Kidney tubule cell (primary cell): ENCODE measurements around the gene KIFC1.

Experiments
- DNase-seq: peaks from one replicate; pipeline ENCODE4 v3.0.0-alpha.2; 2018; ENCODE audit warnings: low spot score

KIFC1 gene

DNA sequence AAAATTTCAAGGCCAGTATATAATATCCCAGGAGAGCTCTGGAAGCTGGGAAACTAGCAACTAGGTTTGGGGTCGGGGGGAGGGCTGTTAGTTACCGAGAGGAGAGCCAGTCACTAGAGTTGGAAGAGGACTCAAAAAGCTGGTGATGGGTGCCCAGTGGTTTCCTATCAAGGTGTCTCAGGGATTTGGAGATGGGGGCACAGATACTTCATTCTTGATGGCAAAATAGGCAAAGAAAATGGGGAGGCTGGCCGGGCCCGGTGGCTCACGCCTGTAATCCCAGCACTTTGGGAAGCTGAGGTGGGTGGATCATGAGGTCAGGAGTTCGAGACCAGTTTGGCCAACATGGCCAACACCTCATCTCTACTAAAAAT, 20.0 kb downstream of the KIFC1 start:
- DNase-seq, result no peak

DNA sequence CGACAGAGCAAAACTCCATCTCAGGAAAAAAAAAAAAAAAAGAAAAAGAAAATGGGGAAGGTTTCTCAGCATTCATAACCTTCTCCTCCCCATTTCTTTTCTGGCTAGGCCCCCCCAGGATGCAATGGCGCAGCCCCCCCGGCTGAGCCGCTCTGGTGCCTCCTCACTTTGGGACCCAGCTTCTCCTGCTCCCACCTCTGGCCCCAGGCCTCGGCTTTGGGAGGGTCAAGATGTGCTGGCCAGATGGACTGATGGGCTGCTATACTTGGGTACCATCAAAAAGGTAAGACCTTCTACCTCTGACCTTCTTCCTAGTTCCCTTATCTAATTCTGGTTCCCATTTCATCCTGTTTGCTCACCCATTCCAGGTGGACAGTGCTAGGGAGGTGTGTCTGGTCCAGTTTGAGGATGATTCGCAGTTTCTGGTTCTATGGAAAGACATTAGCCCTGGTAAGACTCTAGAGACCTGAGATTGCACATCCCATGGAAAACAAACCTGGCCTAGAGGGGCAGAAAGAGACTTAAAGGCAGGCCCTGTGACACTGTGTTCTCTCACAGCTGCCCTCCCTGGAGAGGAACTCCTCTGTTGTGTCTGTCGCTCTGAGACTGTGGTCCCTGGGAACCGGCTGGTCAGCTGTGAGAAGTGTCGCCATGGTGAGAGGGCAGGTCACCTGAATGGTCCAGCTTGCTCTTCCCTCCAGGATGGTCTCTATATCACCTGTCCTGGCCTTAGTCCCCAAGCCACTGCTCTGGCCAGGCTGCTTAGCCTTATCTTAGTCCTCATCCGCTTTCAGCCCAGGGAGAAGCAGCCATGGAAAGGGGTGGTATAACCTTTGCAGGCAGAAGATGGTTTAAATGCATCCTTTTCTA, 20.8 kb downstream of the KIFC1 start:
- DNase-seq, result no peak

DNA sequence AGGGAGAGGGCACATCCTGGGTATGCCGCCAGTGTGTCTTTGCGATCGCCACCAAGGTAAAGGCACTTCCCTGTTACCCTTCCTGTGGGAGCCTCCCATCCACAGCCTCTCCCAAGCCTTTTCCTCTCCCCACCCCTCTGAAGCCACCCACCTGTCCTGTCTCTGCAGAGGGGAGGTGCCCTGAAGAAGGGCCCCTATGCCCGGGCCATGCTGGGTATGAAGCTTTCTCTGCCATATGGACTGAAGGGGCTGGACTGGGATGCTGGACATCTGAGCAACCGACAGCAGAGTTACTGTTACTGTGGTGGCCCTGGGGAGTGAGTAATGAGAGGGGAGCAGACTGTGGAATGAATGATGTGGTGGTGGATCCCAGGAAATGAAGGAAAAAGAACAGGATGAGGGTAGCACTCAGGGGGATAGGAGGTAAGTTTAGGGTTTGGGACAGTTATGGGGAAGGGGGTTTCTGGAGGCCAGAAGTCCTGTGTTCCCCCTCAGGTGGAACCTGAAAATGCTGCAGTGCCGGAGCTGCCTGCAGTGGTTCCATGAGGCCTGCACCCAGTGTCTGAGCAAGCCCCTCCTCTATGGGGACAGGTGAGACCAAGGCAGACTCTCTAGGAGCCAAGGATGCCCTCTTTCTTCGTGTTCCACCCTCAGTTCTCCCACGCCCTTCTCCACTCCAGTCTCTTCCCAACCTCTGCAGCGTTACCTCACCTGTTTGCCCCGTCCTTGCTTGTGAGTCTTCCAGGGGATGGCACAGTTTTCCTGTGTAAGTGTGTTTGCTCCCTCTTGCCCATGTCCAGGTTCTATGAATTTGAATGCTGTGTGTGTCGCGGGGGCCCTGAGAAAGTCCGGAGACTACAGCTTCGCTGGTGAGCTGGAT, 21.9 kb downstream of the KIFC1 start:
- no peak for DNase-seq

DNA sequence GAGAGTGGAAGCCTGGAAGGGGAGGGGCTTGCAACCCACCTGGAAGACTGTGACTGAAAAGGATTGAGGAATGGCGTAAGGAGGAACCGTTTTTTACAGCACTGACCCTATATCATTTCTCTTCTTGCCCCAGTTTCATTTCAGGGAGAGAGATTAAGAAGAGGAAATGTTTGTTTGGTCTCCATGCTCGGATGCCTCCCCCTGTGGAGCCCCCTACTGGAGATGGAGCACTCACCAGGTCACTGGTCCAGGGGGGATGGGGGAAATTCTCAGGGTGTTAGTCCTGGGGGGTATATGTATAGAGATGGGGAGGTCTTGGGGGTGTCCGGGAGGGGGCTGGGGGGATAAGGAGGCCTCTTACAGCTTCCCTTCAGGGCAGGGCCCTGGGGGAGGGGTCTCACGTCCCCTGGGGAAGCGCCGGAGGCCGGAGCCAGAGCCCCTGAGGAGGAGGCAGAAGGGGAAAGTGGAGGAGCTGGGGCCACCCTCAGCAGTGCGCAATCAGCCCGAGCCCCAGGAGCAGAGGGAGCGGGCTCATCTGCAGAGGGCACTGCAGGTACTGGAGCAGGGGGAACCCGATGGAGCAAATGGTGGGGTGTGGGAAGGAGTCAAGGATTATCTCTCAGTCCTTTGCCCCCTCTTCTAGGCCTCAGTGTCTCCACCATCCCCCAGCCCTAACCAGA, 23.1 kb downstream of the KIFC1 start:
- DNase-seq, result peak; percentile 28

DNA sequence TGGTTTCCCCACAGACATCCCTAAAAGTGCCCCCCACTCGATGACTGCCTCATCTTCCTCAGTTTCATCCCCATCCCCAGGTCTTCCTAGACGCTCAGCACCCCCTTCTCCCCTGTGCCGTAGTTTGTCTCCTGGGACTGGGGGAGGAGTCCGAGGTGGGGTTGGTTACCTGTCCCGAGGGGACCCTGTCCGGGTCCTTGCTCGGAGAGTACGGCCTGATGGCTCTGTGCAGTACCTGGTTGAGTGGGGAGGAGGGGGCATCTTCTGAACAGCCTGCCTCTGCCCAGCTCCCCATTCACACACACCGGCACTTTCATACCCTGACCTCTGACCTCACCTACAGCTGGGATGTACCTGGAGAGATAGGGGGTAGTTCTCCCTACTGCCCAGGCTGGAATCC, 24.2 kb downstream of the KIFC1 start:
- no peak for DNase-seq

DNA sequence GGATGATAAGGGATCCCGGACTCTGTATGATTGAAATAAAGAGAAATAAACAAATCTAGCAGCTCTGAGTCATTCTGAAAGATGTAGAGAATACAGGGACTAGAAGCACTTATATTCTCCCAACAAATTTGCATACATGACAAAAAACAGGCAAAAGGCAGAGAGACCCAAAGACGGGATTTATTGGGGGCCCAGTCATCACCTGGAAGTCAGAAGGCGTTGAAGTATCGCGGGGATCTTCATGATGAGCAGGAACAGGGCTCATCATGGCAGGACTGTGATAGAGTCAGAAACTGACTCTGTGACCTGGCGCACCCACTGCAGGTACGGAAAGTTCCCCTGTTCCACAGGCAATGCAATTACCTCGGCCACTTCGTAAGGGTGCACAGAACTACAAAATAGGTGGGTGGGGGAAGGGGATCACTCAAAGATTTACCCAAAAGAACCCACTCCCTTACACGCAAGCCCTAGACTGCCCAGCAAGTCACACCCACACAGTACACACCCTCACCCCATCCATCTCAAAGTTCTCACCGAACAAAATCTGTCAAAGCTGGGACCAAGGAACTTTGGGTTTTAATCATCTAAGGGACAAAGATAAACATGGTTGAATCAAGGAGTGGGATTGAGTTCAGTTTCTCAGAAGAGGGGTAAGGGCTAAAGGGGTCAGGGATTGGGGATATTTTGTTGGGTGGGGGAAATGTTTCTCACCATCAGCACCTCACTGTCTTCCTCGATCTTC, 24.9 kb downstream of the KIFC1 start:
- DNase-seq, result no peak

DNA sequence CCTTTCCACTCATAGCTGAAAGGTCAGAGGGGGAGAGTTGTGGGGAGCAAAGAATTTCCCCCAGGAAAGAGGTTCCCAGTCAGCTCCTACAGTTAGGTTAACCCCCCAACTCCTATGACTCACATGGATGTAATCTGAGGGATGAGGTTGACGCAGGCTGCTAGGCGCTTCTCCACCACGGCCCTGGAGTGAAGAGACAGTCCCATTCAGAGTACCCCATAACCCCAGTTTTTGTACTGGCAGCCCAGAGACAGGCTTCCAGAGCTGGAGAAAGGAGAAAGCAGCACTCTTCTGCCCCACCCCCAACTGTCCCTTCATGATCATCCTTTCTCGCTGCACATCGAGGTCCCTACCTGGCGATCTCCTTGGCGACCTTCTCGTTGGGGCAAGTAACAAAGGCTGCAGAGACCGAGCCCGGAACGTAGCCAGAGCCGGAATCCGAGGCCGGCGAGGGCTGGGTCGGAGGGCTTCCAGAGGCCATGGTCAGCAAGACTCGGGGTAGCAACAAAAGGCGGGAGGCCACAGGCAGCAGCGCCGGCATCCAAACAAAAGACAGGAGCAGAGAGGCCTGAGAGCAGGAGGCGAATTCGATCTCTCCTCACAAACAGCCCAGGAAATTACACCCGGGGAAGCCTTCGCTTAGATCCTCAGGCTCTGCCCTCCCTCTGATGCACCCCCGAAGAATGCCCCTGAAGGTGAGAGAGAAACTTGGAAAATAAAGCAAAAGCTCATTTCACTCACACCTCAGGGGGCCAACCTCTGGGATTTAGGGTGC, 25.7 kb downstream of the KIFC1 start:
- peak; percentile 81 for DNase-seq

DNA sequence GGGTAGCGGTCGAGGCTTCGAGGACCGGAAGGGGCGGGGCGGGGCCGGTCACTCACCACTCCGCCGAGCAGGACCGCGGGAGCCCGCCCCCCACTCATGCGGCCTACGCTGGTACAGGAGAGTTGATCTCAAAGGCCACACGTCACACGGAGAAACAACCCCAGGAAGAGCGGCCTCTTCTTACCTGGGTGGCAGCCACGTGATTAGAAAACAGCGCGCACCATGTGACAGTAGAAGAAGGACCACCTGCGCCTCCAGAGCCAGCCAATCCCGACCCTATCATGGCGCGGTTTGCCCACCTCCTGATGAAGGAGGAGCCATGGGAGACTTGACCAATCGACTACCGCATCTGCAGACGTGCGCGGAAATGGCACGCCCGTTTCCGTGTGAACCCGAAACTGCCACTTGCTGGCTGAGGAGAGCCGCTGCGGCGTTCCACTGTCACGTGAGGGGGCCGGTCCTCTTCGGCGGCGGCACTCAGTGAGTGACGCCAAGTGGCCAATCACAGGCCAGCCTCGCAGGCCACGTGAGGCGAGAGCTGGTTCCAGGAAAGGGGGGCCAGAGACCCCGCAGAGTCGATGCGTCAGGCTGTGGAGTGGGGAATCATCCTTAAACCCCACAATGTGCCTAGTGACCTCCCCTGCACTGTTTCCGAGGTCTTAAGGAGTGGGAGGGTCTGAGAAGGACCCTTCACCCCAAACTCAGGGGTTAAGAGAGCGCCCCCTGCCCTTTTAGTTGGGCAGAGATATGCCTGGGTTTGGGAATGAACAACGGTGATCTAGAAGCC, 26.5 kb downstream of the KIFC1 start, which contains the start of gene CUTA:
TSS of gene CUTA (minus strand) at position 205 of the 787 bp plus-strand sequence. CDS start at position 98, 107 bp downstream.
- DNase-seq, result peak; percentile 100

DNA sequence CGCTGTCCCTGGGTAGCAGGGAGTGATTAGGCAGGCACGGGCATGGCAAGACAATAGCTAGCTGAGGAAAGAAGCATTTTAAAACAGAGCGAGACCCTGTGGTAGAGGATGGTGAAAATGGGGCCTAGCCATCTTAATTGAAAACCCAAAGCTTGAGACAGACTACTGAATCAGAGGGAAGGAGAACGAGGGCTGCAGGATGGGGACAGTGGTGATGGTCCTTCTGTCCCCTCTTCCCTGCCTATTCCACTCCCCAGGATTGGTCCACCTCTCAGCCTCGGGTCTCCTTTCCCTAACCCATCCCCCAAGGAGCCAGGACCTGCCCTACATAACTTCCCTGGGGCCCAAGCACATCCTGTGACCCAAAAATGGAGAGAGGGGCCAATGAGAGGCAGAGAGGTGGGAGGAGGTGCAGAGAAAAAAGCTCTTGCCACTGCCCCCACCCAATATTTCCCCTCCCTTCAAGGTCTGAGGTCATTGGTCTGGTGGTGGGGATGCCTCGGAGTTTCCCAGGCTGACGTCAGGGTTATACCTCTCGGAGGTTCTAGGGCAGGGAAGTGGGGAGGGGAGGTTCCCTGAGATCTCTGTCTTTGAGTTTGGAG, 27.2 kb downstream of the KIFC1 start:
- DNase-seq, result peak; percentile 30

DNA sequence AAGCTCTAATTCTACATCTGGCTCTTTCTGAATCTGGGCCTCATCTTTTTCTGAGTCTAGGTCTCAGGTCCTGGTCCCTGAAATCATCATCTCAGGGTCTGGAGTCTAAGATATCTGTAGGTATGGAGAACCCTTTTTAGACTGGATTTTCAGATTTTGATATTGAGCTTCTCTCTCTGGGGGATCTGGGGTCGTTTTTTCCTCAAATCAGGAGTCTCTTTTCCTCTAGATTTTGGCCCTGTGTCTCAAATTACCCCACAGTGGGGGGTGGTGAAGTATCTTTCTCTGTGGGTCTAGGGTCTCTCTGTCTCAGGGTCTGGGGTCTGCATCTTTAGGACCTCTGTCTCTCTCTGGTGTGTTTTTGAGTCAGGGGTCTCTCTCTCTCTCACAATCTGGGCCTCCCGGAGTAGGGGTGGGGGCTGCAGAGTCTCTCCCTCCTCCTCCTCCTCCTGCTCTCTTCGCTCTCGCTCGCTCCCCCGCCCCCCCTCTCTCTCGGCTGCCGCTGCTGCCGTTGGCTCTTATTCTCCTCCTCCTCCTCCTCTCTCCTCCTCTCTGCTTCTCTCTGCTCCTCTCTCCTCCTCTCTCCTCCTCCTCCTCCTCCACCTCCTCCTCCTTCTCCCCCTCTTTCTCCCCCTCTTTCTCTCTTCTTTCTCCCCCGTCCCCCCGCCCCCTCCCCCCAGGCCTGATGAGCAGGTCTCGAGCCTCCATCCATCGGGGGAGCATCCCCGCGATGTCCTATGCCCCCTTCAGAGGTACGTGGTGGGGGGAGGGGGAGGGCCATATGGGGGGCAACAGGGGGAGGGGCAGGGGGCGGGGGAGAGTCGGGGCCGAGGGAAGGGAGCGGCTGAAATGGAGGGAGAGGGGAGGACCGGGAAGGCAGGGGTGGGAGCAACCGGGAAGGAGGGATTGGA, 28.2 kb downstream of the KIFC1 start, which contains the start of gene SYNGAP1:
TSS of gene SYNGAP1 (plus strand) at position 486 of the 911 bp plus-strand sequence. CDS start at position 686, 200 bp downstream.
- DNase-seq, result no peak

DNA sequence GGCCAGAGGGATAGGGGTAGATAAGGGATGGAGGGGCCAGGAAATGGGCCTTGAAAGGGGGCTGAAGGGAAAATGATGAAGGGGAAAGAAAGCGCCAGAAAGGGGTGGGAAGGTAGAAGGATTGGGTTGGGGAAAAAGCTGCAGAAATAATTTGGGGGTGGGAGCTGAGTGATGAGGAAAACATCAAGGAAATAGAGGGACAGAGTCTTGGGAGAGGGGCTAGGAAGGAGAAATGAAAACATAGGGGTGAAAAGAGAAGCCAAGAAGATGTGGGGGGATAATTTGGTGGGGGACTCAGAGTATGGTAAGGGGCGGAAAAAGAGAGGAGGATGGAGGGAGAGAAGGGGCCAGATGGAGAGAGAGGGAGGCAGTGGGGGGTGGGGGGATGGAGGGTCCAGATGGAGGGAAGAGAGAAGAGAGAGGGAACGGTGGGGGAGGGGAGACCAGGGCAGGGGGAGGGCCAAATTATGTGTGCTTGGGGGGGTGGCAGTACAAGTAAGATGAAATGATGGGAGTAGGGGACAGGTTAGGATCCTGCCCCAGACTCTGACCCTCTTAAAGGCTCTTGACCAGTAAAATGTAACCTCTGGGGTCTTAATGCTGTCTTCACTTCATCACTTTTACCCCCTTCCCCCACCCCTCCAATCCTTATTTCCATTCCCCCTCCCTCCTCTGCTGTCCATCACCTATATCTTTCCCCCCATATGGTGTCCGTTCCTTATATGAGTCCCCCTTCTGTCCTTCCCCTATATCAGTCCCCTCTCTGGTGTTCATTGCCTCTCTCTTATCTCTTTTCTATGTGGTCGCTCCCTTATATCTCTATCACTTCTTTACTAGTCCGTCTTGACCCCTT, 29.1 kb downstream of the KIFC1 start:
- no peak for DNase-seq

DNA sequence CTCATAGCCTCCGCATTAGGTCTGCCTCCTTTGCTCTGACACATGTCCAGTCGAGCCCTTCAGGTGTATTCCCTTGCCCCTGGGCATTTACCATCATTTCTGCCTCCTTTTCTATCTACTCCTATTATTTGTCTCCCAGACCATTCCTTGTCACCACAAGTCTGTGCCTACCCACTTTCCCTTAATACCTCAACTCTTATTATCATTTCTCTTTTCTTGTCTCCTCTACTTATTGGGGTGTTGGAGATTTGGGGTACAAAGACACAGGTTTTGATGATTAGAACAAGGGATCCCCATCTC, 29.7 kb downstream of the KIFC1 start:
- DNase-seq, result no peak

DNA sequence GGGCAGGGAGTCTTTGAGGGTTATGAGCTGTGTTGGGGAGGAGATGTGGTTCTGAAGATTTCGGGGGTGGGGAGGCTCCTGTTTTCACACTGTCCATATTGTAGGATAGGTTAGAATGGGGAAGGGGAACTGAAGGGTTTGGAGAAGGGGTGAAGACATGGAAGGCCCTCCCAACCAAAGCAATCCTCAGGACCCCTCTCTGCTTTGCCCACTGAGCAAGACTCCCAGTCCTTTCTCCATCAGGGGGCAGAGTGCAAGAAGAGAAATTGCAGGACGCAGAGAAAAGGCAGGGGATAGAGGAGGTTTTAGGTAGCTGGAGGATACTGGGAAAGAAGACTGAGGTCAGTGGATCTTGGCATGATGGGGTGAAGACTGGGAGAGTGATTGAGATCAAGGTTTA, 32.2 kb downstream of the KIFC1 start:
- DNase-seq, result no peak

DNA sequence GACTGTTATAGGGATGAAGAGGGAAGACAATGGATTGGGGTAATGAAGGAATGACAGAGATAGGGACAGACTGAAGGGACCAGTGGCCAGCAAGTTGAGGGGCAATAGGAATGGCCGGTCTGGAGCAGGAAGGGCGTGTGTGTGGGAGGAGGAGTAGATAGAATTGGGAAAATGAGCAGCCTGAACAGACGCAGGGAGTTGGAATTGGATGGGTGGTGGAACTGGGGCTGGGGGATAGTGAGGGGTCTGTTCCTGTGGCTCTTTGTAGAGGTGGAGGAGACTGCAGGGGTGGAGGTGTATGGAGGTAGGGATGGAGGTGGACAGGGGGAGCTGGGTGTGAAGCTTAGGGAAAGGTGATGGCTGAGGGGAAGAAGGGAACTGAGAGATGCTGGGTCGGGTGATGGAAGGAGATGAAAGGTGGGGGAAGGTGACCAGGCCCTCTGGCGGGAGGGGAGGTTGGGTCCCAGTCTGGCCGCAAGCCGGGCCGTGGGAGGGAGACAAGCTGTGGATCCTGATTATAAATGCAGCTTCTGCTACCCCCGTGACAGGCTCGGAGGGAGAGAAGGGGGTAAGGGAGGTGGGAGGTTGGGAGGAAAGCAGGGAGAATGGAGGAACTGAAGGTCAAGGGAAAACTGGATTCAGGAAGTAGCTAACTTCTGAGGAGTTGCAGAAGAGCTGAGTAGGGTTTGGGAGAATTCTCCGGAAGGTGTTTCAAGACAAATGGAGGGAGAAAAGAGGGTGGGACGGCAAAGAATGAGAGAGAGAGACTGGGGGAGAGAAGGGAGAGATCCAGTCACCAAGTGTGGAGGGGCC, 33.4 kb downstream of the KIFC1 start:
- no peak for DNase-seq

DNA sequence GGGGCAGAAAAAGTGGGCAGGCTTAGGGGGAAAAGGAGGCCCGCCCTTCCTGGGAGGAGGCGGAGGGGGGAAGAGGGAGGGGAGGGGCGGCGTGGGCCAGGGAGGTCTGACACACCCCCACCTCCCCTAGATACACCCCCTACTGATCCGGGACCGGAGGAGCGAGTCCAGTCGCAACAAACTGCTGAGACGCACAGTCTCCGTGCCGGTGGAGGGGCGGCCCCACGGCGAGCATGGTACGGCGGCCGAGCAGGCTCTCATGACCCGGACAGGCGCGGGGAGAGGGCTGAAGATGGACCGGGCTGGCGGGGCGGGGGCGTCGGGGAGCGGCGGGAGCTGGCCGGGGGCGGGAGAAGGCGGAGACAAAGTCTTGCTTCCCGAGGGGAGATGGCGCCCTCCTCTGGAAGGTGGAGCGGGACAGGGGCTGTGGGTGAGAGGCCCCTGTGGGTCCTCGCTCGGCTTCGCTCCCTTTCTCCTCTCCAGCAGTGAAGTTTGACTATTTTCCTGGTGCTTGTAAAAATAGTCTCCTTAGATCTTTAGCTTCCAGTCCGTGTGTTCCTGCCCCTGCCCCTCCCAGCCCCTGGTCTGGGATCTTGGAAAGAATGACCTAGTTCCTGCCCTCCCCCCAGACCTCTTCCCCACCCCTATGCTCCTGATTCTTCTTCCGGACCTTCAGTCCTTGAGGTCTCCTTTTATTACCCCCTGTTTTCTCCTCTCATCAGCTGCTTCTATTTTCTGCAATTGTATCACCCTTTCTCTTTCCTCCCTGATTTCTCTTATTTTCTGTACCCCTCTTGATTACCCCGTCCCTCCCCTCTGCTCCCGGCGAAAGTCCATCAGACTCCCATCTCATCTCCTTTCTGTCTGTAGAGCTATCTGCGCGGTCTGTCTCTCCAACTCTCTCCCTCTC, 34.3 kb downstream of the KIFC1 start:
- DNase-seq, result peak; percentile 82
